ENCODE measurements around the gene GRID2.
"Not testable (repeated sequence)": the region's sequence is repeated elsewhere in the genome, so short reads cannot be mapped to it uniquely, and the experiment has no call there.

GRID2 gene

DNA sequence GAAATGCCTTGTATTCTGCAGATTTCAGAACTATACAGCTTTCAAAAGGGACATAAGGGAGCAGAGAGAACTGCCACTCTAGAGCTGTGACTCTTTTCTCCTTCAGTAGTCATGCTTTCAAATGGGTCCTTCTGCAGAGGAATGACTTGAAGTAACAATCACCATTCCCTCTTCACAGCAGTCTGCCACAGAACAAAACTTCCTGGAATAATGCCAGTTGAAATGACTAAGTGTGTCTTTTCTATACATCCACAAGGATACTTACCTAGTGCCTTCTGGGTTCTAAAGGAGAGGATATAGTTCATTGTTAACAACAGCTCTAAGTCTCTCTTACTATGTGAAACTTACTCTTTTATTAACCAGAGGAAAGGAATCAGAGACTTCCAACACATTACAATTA lies 1009.4 kb downstream of the GRID2 start:
- DNase-seq (ENCODE audit: low read depth, low spot score), result no peak

DNA sequence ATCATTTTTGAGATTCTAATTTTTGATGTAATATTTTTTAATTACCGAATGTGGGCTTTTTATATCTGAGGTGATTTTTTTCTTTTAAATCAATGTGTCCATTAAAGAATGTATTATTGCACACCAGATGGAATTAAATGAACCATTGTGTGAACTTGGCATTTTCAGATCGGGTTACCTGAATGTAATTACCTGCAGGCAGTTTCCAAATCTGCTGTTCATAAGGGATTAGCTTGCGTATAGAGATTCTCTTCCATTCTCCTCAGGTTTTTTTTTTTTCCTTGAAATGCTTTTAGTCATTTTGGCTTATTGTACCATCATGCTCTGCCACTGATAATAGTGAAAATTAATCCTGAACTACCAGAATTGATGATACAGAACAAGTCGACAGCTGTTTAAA lies 1013.3 kb downstream of the GRID2 start:
- no peak for DNase-seq (ENCODE audit: low read depth, low spot score)

DNA sequence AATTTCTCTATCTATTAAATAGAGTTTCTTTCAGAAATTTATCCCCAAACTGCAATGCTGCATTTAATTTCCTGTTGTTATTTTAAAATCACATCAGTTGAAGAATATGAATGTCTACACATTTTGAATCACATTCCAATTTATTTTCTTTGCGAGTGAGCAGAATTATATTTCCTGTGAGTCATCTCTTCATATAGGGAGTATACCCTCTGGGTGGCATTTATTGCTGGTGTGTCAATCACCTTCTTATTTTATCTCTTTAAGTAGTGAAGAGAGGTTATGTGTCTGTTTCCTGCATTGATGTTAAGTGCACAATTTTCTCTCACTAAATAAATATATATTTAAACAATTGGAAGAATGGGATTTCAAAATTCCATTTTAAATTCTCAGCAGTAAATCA lies 1013.8 kb downstream of the GRID2 start:
- no peak for DNase-seq (ENCODE audit: low read depth, low spot score)

DNA sequence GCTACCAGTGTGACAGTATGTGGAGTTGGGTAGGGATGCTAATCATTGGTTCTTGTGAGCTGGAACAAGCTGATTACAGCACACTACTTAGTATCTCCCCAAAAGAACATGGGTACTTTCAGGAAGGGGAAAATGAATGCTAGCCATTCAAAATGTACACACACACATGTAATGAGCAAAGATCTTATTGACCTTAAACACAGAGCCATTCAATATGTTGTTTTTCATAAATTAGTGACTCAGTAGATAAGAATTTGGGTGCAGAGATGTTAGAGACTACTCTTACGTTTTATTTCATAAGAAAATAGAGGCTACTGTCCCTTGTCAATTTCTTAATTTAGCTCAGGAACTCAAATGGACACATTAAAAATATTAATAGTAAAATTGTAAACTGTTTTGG lies 1015.3 kb downstream of the GRID2 start:
- no peak for DNase-seq (ENCODE audit: low read depth, low spot score)

DNA sequence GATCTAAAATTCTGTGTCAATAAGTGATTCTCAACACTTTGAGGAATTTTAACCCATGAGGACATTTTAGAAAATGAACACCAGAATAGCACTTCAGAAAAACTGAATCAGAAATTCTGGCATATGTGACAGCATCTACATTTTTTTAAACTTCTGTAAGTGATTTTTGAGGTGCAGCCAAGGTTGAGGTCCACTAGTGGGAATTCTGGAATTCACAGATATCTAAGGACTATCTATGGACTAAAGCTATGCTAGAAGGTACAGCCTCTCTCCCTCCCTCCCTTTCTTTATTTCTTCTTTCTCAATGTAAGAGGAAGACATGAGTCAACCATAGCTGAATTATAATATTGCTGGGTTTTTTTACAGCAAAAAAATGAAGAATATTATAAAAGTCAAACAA lies 1016.6 kb downstream of the GRID2 start:
- DNase-seq (ENCODE audit: low read depth, low spot score), result no peak

DNA sequence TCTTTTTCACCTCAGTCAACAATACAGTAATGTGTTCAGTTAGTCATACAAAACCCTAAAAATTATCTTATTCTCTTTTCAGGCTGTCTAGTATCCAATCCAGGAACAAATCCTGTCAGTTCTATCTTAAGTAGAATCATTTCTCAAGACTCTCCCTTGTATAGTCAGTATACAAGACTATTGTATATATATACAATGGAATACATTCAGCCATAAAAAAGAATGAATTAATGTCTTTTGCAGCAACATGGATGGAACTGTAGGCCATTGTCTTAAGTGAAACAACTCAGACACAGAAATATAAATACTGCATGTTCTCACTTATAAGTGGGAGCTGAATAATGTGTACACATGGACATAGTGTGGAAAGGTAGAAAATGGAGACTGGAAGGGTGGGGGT lies 1023.6 kb downstream of the GRID2 start:
- DNase-seq (ENCODE audit: low read depth, low spot score), result no peak

DNA sequence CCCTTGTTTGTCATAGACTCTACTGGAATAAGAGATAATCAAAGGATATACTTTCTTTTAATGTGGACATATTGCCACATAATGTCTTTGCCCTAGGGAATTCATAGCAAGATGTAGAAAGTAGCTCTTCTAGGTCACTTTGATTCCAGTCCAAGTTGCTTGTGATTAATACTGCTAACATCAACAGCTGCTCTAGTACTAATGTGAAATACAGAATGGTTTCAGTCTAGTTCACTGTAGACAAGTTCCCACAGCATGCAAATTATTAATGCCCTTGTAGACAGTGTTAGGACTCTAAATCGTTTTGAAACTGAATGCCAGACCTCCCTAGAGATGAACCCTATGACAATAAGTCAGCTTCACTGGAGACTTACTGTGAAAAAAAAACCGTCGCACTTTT lies 1030.2 kb downstream of the GRID2 start:
- DNase-seq (ENCODE audit: low read depth, low spot score), result no peak

DNA sequence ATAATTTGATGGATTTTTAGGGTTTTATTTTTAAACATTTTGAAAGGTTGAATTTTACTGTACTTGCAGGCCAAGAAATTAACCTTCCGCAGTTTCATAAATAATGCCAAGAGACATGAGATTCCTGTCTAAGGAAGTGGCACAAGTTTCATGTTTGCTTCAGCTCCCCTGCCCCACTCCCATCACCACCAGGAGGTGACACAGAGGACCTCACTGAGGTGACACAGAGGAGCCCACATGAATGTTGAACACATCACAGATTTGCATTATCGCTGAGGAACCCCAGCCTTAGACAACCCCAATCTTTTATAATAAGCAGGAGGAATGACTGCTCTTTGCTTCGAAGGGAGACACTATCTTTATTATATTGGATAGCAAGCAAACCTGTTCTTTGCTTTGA lies 1033.4 kb downstream of the GRID2 start:
- DNase-seq (ENCODE audit: low read depth, low spot score), result no peak

DNA sequence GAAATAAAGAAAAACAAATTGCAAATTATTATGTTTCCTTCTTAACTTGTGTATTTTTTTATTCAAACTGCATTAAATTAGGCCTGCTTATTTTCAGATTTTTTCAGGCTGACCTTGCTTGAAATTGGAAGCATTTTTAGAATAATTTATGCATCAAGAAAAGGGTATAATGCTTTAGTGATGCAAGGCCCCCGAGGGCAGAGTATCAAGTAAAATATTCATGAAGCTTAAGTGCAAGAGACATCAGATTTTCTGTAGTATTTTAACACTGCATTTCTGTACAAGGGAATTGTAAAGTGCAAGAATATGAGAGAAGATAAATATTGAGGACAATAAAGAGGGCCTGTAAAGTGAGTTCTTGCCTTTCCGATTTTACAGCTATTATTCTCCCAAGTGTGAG lies 1039.0 kb downstream of the GRID2 start:
- DNase-seq (ENCODE audit: low read depth, low spot score), result no peak

DNA sequence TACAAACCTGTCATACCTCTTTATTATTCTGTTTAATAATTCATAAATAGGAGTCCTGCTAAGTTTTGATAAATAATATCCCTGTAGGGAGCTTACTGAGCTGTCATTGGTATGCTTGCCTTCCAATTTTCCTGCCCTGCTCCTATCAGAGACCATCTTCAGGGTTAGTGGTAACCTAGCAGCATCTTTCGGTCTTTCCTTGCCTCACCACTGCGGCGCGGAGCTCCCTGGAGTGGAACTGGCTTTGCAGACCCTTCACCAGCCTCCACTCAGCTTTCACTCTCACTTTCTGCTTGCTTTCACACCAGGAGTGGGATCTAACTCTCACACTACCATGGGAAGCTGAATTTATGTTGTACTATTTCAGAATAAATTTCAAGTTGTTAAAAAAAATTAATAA lies 1043.1 kb downstream of the GRID2 start:
- DNase-seq (ENCODE audit: low read depth, low spot score), result no peak

DNA sequence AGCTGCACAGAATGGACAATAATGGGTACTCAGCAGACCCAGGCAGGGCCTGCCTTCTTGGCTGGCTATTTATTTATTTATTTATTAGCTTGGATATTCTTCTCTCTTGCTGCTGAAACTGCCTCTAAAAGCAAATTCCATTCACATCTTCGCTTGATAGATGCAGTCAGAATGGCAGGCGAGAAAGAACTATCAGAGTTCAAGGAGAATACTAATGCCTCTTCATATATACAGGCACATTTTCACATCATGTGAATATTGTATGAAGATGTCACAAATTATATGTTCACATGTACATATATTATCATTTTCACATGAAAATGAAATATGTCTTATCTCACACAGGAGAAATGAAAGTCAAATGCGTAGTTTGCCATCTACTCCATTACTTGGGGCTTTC lies 1045.1 kb downstream of the GRID2 start:
- DNase-seq (ENCODE audit: low read depth, low spot score), result no peak

DNA sequence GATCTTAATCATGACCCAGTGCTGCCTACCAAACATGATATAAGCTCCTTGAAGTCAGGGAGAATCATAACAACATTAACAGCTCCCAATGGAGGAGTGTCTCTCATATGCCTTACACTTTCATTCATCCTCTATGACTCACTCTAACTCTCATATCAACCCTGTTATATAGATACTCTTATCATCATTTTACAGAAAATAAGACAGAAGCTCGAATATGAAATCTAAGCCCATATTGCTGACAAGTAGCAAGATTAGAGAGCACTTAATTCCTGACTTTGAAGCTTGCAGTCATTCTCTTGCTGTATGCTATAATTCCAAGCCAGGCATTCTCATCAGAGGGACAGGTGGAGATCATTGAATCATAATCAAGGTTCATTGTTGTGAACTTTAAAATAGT lies 1048.1 kb downstream of the GRID2 start:
- DNase-seq (ENCODE audit: low read depth, low spot score), result no peak

DNA sequence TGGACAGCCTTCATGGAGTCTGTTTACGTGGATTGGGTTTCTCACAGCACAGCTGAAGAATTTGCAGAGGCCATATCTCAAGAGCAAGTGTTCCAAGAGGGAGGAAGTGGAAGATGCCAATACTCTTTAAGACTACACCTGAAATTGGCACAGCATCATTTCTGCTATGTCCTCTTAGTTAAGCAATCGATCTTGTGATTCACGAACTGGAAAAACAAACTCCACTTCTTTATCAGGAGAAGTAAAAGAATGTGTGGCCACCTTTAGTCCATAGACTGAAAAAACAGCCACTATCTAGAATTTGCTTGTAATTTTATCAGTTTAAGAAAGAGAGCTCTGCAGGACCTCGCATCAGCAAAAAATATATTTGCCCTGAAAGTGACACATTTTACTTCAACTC lies 1051.6 kb downstream of the GRID2 start:
- no peak for DNase-seq (ENCODE audit: low read depth, low spot score)

DNA sequence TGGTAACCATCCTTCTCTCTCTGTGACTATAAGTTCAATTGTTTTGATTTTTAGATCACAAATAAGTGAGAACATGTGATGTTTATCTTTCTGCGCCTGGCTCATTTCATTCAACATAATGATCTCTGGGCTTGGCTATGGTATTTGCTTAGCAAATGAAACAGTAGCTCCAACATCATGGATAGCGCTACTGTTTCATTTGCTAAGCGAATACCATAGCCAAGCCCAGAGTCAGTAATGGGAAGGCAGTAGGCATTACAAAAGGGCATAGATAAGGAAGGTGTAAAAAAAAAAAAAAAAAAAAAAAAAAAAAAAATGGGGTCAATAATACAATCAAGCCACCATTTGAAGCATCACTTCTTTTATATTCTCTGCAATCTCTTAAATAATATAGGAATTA lies 1055.8 kb downstream of the GRID2 start:
- DNase-seq (ENCODE audit: low read depth, low spot score), result no peak

DNA sequence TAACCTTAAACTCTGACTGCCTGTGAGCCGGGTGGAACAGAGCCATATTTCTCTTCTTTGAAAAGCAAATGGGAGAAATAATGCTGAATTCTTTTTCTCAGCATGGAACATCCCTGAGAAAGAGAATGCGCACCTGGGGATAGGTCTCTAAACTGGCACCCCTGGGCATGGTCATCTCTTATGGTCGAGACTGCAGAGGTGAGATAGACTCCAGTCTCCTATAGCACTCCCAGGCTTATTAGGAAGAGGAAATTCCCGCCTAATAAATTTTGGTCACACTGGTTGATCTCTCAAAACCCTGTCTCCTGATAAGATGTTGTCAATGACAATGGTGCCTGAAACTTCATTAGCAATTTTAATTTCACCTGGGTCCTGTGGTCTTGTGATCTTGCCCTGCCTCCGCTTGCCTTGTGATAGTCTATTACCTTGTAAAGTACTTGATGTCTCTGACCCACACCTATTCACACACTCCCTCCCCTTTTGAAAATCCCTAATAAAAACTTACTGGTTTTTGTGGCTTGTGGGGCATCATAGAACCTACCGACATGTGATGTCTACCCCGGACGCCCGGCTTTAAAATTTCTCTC lies 1062.5 kb downstream of the GRID2 start:
- not testable (repeated sequence) for DNase-seq (ENCODE audit: low read depth, low spot score)

DNA sequence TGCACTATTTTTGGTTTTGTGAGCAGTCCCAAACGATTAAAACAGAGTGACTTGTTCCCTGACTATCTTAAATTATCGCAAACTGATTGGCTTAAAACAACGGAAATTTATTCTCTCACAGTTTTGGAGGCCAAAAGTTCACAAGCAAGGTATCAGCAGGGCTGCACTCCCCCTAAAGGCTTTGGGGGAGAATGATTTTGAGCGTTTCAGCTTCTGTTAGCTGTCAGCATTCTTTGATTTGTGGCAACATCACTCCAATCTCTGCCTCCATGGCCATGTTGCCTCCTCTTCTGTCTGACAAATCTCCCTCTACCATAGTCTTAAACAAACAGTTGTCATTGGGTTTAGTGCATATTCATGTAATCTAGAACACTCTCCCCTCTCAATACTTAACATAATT lies 1065.2 kb downstream of the GRID2 start:
- DNase-seq (ENCODE audit: low read depth, low spot score), result no peak

DNA sequence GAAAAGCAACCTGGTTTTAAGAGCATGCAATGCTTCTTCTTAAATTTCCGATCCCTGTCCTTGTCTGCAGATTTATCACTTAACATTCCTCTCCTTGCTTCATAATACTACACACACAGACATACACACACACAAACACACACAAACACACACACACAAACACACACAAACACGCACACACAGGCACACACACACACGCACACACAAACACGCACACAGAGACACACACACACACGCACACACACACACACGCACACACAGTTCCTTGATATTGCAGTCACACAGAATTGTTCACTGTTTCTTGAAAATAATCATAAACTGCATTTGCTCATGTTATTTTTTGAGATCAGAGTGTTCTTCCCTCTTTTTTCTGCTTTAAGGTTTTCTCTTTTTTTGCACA lies 1066.5 kb downstream of the GRID2 start:
- DNase-seq (ENCODE audit: low read depth, low spot score), result no peak

DNA sequence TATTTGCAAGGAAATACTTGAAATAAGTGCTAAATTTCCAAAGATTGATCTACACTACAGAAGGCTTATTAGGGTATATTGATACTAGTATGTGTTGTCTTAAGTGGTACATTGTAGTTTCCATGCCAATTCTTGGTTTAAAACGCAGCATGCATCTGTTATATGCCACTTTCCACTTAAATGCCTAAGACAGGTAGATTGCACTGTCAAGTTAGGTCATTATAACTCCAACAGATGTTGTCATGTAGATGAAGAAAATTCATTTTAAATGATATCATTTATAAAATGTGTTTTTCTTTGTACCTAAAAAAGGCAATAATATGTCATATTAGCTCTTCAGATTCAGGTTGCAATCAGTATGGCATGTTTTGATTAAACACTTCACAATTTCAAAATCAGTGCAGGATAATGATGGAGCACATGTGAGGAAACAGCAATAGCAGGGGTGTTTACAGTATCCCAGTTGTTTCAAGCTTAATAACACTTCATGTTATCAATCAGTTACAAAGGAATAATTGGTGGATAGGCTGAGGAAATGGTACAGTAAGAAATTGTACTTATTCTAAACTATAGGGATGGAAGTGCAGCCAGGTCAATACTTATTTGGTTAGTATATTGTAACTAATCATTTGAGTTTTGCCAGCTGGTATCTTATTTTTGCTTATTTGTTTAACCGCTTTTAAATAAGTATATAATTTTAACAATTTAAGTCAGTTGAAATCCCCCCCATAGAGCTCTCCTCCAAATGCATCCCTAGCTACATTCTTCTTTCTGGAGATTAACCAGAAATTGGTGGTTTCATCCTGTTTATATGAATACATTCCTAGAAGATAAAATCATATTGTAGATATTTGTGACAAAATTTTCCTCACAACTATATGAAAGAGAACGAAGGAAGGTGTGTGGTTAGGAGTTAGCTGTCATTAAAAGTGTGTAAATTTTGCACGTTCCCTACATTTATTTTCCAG lies 1070.4 kb downstream of the GRID2 start:
- DNase-seq (ENCODE audit: low read depth, low spot score), result no peak

DNA sequence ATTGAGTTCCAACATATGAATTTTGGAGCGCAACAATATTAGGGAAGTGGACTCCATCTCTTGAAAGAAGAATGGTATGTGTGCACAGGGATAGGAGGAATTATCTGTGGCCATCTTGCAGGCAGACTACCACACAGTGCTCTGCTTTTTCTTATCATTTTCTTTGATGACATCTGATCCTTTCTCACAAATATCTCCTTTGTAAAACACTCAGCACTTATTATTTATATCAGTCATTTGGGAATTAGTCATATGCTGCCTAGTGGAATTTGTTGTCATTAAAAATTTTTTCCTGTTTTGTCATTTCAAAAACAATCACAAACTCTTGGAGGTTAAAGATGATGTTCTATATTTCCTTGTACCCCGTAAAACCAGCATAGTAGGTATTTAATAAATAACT lies 1080.5 kb downstream of the GRID2 start:
- DNase-seq (ENCODE audit: low read depth, low spot score), result no peak

DNA sequence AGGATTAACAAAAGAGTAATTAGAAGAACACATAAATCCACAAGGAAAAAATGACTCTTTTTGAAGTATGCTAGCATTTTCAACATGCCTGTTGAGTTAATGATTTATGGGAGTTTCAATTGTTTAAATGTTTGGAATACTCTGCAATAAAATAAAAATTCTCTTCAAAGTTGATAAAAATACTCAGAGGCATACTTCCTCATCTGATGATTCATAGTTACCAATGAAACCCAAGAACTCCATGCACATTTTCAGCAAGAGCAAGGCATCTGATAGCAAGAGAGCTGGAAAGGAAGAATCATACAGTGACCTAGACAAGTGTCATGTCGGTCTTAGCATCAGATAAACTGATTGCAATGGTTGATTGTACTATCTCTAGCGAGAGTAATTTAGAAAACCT lies 1081.1 kb downstream of the GRID2 start:
- DNase-seq (ENCODE audit: low read depth, low spot score), result no peak

DNA sequence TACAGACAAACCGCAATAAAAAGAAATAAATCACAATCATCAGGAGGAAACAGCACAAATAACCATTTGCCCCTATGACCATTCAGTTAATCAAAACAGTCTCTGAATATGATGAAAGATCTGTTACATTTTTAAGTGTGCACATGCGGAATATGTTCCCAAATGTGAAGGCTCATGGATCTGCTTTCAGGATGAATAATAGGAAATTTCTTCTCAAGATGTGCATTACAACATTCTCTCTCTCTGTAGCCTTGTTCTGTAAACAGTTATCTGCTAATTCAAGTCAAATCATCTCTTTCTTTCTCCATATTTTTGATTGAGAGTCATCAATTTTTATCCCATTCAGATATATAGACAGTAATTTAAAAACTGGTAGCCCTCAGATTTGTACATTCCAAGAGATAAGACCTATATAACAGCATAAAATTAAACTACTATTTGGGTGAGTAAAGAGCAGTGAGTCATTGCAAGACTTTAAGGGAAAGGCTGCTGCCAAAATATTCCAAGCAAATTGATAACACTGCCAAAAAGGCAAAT lies 1090.8 kb downstream of the GRID2 start:
- DNase-seq (ENCODE audit: low read depth, low spot score), result no peak

DNA sequence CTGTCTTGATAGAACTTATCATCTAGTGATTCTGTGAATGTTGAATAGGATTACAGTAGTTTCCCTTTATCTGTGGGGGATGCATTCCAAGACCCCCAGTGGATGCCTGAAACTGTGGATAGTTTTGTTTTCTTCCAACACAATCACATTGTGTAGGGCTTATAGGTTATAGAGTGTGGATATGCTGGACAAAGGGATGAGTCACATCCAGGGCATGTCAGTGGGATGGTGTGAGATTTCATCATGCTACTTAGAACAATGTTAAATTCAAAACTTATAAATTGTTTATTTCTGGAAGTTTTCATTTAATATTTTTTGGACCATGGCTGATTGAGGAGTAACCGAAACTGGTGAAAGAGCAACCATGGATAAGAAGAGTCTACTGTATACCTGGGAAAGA lies 1092.5 kb downstream of the GRID2 start:
- DNase-seq (ENCODE audit: low read depth, low spot score), result no peak

DNA sequence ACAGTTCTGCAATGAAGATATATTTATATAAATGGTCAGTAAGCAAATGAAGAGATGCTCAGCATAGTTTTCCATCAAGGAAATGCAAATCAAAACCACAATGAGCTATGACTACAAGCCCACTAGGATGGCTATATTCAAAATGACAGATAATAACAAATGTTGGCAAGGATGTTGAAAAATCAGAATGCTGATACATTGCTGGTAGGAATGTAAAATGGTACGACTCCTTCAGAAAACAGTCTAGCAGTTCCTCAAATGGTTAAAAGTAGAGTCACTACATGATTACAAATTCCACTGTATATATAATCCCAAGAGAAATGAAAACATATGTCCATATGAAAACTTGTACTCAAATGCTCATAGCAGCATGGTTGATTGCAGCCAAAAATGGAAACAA lies 1099.8 kb downstream of the GRID2 start:
- no peak for DNase-seq (ENCODE audit: low read depth, low spot score)

Data from activated CD4-positive, CD25-positive, alpha-beta regulatory T cell treated with anti-CD3 and anti-CD28 coated beads, Interleukin-2, amount 50 U/mL, for 16 hours (primary cell).